B cell (primary cell): ENCODE results near the gene PPFIA1. TPM values are rescaled to one million over a fixed set of nuclear protein-coding genes. Genes with fewer than 3 reads are reported as not detected.

Source experiments
- ATAC-seq: fragments of 200-7000 bp; cut with Tn5 transposase; one replicate; pipeline ENCODE4 v1.10.0; 2021; ENCODE audit warnings: low read depth, mild to moderate bottlenecking, moderate number of reproducible peaks, moderate library complexity
- CTCF ChIA-PET: fragments of 350-600 bp; sonication (Branson Sonifier 250); formaldehyde crosslinking; loops from one replicate; lab custom pipeline; 2021; ENCODE audit warnings: antibody characterized with exemption, inconsistent platforms; lab: Charles Lee
- POLR2A ChIA-PET: fragments of 350-600 bp; sonication (Branson Sonifier 250); formaldehyde crosslinking; loops from one replicate; lab custom pipeline; 2021; ENCODE audit warnings: antibody characterized with exemption; lab: Charles Lee
- DNase-seq: peaks from one replicate; pipeline ENCODE4 v3.0.0; 2013
- H2AFZ ChIP-seq: 2 replicates; pipeline ENCODE4 v1.6.1; 2012; ENCODE audit warnings: mild to moderate bottlenecking, low read depth, low read length; ENCODE audit not compliant: insufficient read depth, poor library complexity, severe bottlenecking
- H3K27ac ChIP-seq, 2 donors: 1 replicate in 1 of 2; 2 replicates in 1 of 2; pipeline ENCODE4 v1.5.1; 2012 to 2013; ENCODE audit warnings: low read length in 2 of 2, mild to moderate bottlenecking in 2 of 2, moderate library complexity in 1 of 2
- H3K27me3 ChIP-seq, 4 experiments: fragments of 200-600 bp in 1 of 4; sonication (generic) in 1 of 4; replicated peaks in 1 of 4; 1 replicate in 2 of 4; 2 replicates in 2 of 4; pipeline versions ENCODE4 v1.6.1 to v1.7.0; 2013 to 2016; ENCODE audit warnings: low read length in 3 of 4, mild to moderate bottlenecking in 2 of 4, mixed read lengths in 1 of 4, moderate library complexity in 1 of 4; ENCODE audit not compliant: insufficient read depth in 4 of 4, control insufficient read depth in 3 of 4; ENCODE audit errors: control extremely low read depth in 1 of 4
- H3K36me3 ChIP-seq, 2 experiments: replicated peaks in 1 of 2; 1 replicate in 1 of 2; 2 replicates in 1 of 2; pipeline versions ENCODE4 v1.6.1 to v1.7.1; 2013; ENCODE audit warnings: low read length in 1 of 2; ENCODE audit not compliant: insufficient read depth in 2 of 2, control insufficient read depth in 1 of 2; ENCODE audit errors: control extremely low read depth in 1 of 2, extremely low read depth in 1 of 2
- H3K4me1 ChIP-seq, 2 donors: fragments of 200-600 bp in 1 of 2; sonication (generic) in 1 of 2; 1 replicate in 1 of 2; 2 replicates in 1 of 2; pipeline versions ENCODE4 v1.5.1 to v1.6.1; 2013 to 2017; ENCODE audit warnings: low read length in 2 of 2; ENCODE audit not compliant: control insufficient read depth in 2 of 2, insufficient read depth in 2 of 2
- H3K4me2 ChIP-seq: replicated peaks from 2 replicates; pipeline ENCODE3; 2012; ENCODE audit warnings: mild to moderate bottlenecking, low read depth, low read length; ENCODE audit not compliant: poor library complexity, severe bottlenecking
- H3K4me3 ChIP-seq, 5 experiments: fragments of 200-600 bp in 1 of 5; sonication (generic) in 1 of 5; 1 replicate in 3 of 5; 2 replicates in 2 of 5; pipeline versions ENCODE4 v1.5.1 to v1.7.0; 2011 to 2016; ENCODE audit warnings: low read length in 4 of 5, mild to moderate bottlenecking in 4 of 5, low read depth in 2 of 5, control low read depth in 1 of 5, moderate library complexity in 1 of 5; ENCODE audit not compliant: insufficient read depth in 1 of 5; ENCODE audit errors: control extremely low read depth in 1 of 5, extremely low read depth in 1 of 5
- H3K79me2 ChIP-seq: fragments of 200-600 bp; sonication (generic); one replicate; pipeline ENCODE4 v1.6.0; 2016; ENCODE audit warnings: low read length; ENCODE audit not compliant: control insufficient read depth, insufficient read depth
- H3K9ac ChIP-seq: fragments of 200-600 bp; sonication (generic); 2 replicates; pipeline ENCODE4 v1.6.1; 2017; ENCODE audit warnings: mild to moderate bottlenecking, low read length, moderate library complexity
- H3K9me3 ChIP-seq, 3 donors: one replicate each; pipeline versions ENCODE4 v1.6.1 to v1.7.1; 2013; ENCODE audit warnings: low read length in 2 of 3; ENCODE audit not compliant: control insufficient read depth in 2 of 3, insufficient read depth in 1 of 3; ENCODE audit errors: control extremely low read depth in 1 of 3
- H4K20me1 ChIP-seq: 2 replicates; pipeline ENCODE4 v1.6.0; 2012; ENCODE audit warnings: mild to moderate bottlenecking, low read length; ENCODE audit not compliant: insufficient read depth, control insufficient read depth, poor library complexity, severe bottlenecking
- H3K27ac Mint-ChIP-seq: one replicate; pipeline ENCODE4 v1.8.0; 2021; ENCODE audit warnings: mixed read lengths
- H3K27me3 Mint-ChIP-seq: one replicate; pipeline ENCODE4 v1.8.0; 2021; ENCODE audit warnings: mixed read lengths
- H3K4me1 Mint-ChIP-seq: one replicate; pipeline ENCODE4 v1.8.0; 2021; ENCODE audit warnings: mixed read lengths
- H3K4me3 Mint-ChIP-seq: one replicate; pipeline ENCODE4 v1.8.0; 2021; ENCODE audit warnings: mixed read lengths
- H3K9me3 Mint-ChIP-seq: one replicate; pipeline ENCODE4 v1.8.0; 2022; ENCODE audit warnings: mixed read lengths; ENCODE audit not compliant: insufficient read depth
- EZH2 ChIP-seq: IDR thresholded peaks from 2 replicates; pipeline ENCODE4 v1.6.1; 2012; ENCODE audit warnings: borderline replicate concordance, low read depth, mild to moderate bottlenecking, moderate library complexity, low read length; ENCODE audit not compliant: insufficient read depth, poor library complexity, severe bottlenecking
- WGBS: methylation state at CpG from one replicate; pipeline ENCODE4 v1.1.5; 2013; ENCODE audit warnings: missing lambda C conversion rate; ENCODE audit not compliant: insufficient coverage; 5-methylcytosine and 5-hydroxymethylcytosine counted together
- intact Hi-C: fragments of 100-400 bp; cut with micrococcal nuclease; formaldehyde crosslinking; loops from one replicate; pipeline ENCODE4 v1.10.0; 2022
- polyA plus RNA-seq: library from polyadenylated mRNA; depleted of rRNA; stranded (reverse); fragments of >200 nt; gene quantifications from 2 replicates; pipeline ENCODE4 v1.2.3, GENCODE V29; 2012
- total RNA-seq, 2 donors: library from RNA; stranded (reverse); fragments of 120-200 nt in 1 of 2; gene quantifications; 1 replicate in 1 of 2; 2 replicates in 1 of 2; pipeline versions ENCODE4 v1.2.3 to v1.2.4, GENCODE V29; 2013 to 2022
- TF ChIP-seq, protein P1 (sequence below): fragments of 200-600 bp; IDR thresholded peaks from one replicate; pipeline ENCODE4 v1.8.0; 2022; ENCODE audit warnings: antibody characterized with exemption, mild to moderate bottlenecking

The PPFIA1 gene
- total and polyA plus RNA-seq, 2 donors (not counting 1 experiment from before 2014, with no cell fraction given), result 21.8 to 70.4 TPM

DNA sequence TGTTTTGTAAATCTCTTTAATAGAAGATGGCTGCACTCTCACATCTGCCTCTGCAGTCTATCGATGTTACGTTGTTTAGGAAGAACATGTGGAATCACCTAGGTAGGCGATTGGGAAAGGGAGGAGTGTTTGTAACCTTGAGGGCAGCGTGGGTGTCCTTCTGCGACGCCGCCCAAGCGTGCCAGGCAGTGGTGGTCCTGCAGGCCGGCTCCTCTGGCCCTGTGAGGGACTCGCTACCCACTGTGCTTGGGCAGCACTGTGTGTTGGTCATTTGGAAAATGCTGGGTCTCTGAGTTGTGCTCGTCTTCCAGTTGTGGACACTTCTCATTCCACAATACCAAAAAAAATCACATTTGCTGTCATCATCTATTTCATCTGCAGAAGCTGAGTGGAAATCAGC is 156.9 kb downstream of the PPFIA1 start:
- H3K27me3 ChIP-seq, result peaks cover 0 to 15% (median 0%) of the 10 kb centered on the region in 4 experiments
- H3K27me3 Mint-ChIP-seq, result peaks cover 46% of the 10 kb centered on the region
- CTCF ChIA-PET, result no interaction called here
- WGBS, result 93% methylated on average over 9 of the region's 11 CpGs
- no peak overlapping the region for H3K27ac Mint-ChIP-seq
- peaks cover 0 to 6% (median 0%) of the 10 kb centered on the region in 3 donors for H3K9me3 ChIP-seq
- H3K36me3 ChIP-seq, result no peaks in the 10 kb centered on the region
- POLR2A ChIA-PET, result no interaction called here
- no peaks in the 10 kb centered on the region for H4K20me1 ChIP-seq
- no peak overlapping the region for H3K27ac ChIP-seq
- H3K4me1 Mint-ChIP-seq, result no peaks in the 10 kb centered on the region
- no peak overlapping the region for H3K4me3 Mint-ChIP-seq
- no peak overlapping the region for H3K9ac ChIP-seq
- TF ChIP-seq, protein P1, sequence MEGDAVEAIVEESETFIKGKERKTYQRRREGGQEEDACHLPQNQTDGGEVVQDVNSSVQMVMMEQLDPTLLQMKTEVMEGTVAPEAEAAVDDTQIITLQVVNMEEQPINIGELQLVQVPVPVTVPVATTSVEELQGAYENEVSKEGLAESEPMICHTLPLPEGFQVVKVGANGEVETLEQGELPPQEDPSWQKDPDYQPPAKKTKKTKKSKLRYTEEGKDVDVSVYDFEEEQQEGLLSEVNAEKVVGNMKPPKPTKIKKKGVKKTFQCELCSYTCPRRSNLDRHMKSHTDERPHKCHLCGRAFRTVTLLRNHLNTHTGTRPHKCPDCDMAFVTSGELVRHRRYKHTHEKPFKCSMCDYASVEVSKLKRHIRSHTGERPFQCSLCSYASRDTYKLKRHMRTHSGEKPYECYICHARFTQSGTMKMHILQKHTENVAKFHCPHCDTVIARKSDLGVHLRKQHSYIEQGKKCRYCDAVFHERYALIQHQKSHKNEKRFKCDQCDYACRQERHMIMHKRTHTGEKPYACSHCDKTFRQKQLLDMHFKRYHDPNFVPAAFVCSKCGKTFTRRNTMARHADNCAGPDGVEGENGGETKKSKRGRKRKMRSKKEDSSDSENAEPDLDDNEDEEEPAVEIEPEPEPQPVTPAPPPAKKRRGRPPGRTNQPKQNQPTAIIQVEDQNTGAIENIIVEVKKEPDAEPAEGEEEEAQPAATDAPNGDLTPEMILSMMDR, result no peak
- no peak for TF ChIP-seq EZH2
- intact Hi-C loops, result no loop called here
- H3K4me1 ChIP-seq, result no peaks in the 10 kb centered on the region
- H2AFZ ChIP-seq, result no peak overlapping the region
- H3K9me3 Mint-ChIP-seq, result no peaks in the 10 kb centered on the region
- H3K4me3 ChIP-seq, result no peak overlapping the region
- no peak overlapping the region for H3K4me2 ChIP-seq
- no peak for DNase-seq
- no peaks in the 10 kb centered on the region for H3K79me2 ChIP-seq
- no peak for ATAC-seq

- H3K79me2 ChIP-seq, result no peaks in the 10 kb centered on the region
- no peak overlapping the region for H3K4me3 Mint-ChIP-seq
- peaks cover 0 to 18% (median 0%) of the 10 kb centered on the region in 4 experiments for H3K27me3 ChIP-seq
- H2AFZ ChIP-seq, result no peak overlapping the region
- WGBS, result 97% methylated on average over 14 of the region's 18 CpGs
- POLR2A ChIA-PET, result no interaction called here
- ATAC-seq (no peak), DNase-seq (no peak)
- no peaks in the 10 kb centered on the region for H4K20me1 ChIP-seq
- no peak overlapping the region for H3K9ac ChIP-seq
- intact Hi-C loops, result no loop called here
- H3K27ac ChIP-seq, result no peak overlapping the region
- peaks cover 2% of the 10 kb centered on the region for H3K4me1 Mint-ChIP-seq
- H3K4me3 ChIP-seq, result no peak overlapping the region
- CTCF ChIA-PET, result interaction anchor here (0.7 kb wide), 1 partner anchor 67 kb away, joined by 3 read pairs; no protein-coding TSS in a partner anchor
- no peak overlapping the region for H3K4me2 ChIP-seq
- no peaks in the 10 kb centered on the region for H3K36me3 ChIP-seq
- no peaks in the 10 kb centered on the region for H3K4me1 ChIP-seq
- no peak overlapping the region for H3K27ac Mint-ChIP-seq
- H3K9me3 Mint-ChIP-seq, result no peaks in the 10 kb centered on the region
- peaks cover 41% of the 10 kb centered on the region for H3K27me3 Mint-ChIP-seq
- TF ChIP-seq EZH2, result no peak
- TF ChIP-seq, protein P1, result no peak
- H3K9me3 ChIP-seq, result peaks cover 0 to 6% (median 0%) of the 10 kb centered on the region in 3 donors
Measured at GRCh38 chr11:70428701-70429427, 158.4 kb downstream of the PPFIA1 start.
